AG09319 (cell line): ENCODE measurements around the gene CD83.

Experiments
- DNase-seq: peaks from one replicate; pipeline ENCODE4 v3.0.0-alpha.2; 2010; ENCODE audit warnings: low read depth; ENCODE audit errors: extremely low read depth
- TF ChIP-seq, protein P1 (sequence below): IDR thresholded peaks from 2 replicates; pipeline ENCODE4 v1.5.1; 2011; ENCODE audit warnings: low read depth, mild to moderate bottlenecking, inconsistent platforms, low read length, moderate library complexity

CD83 gene

GRCh38 chr6:14141351-14142062 is 23.9 kb downstream of the CD83 start:
- DNase-seq = no peak
- TF ChIP-seq, protein P1, sequence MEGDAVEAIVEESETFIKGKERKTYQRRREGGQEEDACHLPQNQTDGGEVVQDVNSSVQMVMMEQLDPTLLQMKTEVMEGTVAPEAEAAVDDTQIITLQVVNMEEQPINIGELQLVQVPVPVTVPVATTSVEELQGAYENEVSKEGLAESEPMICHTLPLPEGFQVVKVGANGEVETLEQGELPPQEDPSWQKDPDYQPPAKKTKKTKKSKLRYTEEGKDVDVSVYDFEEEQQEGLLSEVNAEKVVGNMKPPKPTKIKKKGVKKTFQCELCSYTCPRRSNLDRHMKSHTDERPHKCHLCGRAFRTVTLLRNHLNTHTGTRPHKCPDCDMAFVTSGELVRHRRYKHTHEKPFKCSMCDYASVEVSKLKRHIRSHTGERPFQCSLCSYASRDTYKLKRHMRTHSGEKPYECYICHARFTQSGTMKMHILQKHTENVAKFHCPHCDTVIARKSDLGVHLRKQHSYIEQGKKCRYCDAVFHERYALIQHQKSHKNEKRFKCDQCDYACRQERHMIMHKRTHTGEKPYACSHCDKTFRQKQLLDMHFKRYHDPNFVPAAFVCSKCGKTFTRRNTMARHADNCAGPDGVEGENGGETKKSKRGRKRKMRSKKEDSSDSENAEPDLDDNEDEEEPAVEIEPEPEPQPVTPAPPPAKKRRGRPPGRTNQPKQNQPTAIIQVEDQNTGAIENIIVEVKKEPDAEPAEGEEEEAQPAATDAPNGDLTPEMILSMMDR = no peak

- TF ChIP-seq, protein P1 = no peak
- no peak for DNase-seq
Measured at GRCh38 chr6:14142063-14142450, 24.5 kb downstream of the CD83 start.

- TF ChIP-seq, protein P1 = no peak
- DNase-seq = no peak
Measured at GRCh38 chr6:14142511-14143223, 25.1 kb downstream of the CD83 start.

- DNase-seq = no peak
- TF ChIP-seq, protein P1 = no peak
Measured at GRCh38 chr6:14143305-14143704, 25.7 kb downstream of the CD83 start.

DNA sequence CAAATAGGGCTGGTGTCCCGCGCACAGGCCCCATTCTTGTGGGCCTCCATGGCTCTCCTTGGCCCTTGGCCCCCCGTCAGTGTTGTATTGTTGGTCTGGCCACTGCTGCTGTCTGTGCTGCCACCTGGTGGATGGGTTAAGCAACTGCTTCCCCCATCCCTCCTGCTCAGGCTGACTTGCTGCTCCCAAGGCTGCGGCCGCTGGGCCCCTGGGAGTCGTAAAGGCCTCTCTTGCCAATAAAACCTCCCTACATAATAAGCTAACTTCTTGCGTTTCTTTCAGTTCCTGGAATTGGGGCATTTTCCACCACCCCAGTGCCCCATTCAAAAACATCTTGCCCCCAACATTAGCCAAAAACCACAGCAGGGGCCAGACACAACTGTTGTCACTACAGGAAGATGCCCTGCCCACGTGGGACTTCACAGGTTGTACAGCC is 27.1 kb downstream of the CD83 start:
- peak; percentile 12 for DNase-seq

DNA sequence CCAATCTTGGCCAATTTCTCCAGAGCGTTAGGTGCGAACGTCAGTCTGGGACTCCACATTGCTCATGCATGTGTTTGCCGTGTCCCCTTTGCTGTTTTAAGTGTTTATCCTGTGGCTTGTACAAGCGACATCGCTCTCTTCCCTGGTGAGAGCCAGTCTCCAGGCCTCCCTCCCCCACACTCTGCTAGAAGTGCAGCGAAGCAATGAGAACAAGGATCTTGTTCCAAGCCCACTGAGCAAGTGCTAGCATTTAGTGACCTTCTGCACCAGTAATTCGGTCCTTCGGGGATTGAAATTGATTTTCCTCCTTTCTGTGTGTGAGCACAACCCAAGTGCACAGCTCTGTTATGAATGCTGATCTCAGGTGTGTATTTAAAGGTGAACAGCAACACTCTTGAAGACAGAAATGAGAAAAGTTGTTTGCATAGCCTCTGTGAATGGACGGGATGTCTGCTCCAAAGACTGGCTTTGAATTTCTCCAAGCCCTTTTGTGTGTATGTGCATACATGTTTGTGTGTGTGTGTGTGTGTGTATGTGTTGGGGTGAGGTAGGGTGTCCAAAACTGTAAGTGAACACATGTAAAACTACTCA is 29.0 kb downstream of the CD83 start:
- no peak for DNase-seq
- TF ChIP-seq, protein P1 = no peak

More for the DNA sequence above, 27.1 kb downstream of the CD83 start:
- TF ChIP-seq, protein P1 = peak; percentile 93

DNA sequence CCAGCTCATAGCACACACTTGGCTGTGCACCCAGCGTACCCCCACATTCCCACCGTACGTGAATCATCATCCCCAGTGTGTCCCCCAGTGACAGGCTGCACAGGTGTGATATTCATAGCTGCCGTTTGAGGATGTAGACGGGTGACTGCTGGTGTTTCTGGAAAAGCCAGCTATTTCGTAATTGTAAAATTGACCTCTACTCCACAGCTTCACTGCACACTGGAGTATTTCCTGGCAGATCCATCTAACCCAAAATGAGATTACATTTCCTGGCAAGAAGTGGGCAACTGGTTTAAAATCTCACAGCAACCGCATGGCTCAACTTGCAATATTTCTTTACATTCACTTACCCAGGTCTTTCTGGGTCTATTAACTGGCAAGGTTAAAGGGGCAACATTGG is 30.3 kb downstream of the CD83 start:
- TF ChIP-seq, protein P1 = no peak
- DNase-seq = no peak
